GM18517 (cell line): ENCODE results near the gene SPRY1.
A peak's percentile ranks its signal among the peaks of the same experiment; 100 is the strongest.

ENCODE experiments used
- ATAC-seq: cut with Tn5 transposase; IDR thresholded peaks from one replicate; pipeline ENCODE4 v1.9.1; 2021; ENCODE audit warnings: mild to moderate bottlenecking, moderate library complexity; ENCODE audit not compliant: unreplicated experiment

Gene SPRY1

GRCh38 chr4:123435246-123436113 is 38.9 kb downstream of the SPRY1 start:
- no peak for ATAC-seq

GRCh38 chr4:123438031-123438430 is 41.4 kb downstream of the SPRY1 start:
- no peak for ATAC-seq

- peak; percentile 79 for ATAC-seq
These were observed 47.0 kb downstream of the SPRY1 start for GRCh38 chr4:123443401-123444289.

- peak; percentile 74 for ATAC-seq
These were observed 47.7 kb downstream of the SPRY1 start for GRCh38 chr4:123444290-123444731.

- no peak for ATAC-seq
These were observed 50.4 kb downstream of the SPRY1 start for GRCh38 chr4:123446865-123447474.

- no peak for ATAC-seq
These were observed 52.8 kb downstream of the SPRY1 start for GRCh38 chr4:123449362-123449761.

- peak; percentile 95 for ATAC-seq
These were observed 53.2 kb downstream of the SPRY1 start for GRCh38 chr4:123449780-123450179.

GRCh38 chr4:123450393-123450792 is 53.8 kb downstream of the SPRY1 start:
- ATAC-seq = no peak

- no peak for ATAC-seq
These were observed 56.0 kb downstream of the SPRY1 start for GRCh38 chr4:123452616-123453015.

- no peak for ATAC-seq
These were observed 56.6 kb downstream of the SPRY1 start for GRCh38 chr4:123453061-123453680.
